Measurements from ENCODE around the gene LTBP2.

The LTBP2 gene

GRCh38 chr14:74568380-74568649 is 43.7 kb downstream of the LTBP2 start:
- Histone ChIP-seq H3K27me3 (replicated peaks; ENCODE audit: control insufficient read depth, insufficient read depth, low read length) (no peaks in the 10 kb centered on the region), H3K36me3 (ENCODE audit: control insufficient read depth, insufficient read depth, low read length, severe bottlenecking) (no peaks in the 10 kb centered on the region), H3K4me1 (ENCODE audit: control insufficient read depth, insufficient read depth, low read length) (peaks cover 78% of the 10 kb centered on the region), H3K9ac (ENCODE audit: low read length) (peak overlapping the region; percentile 53), H3K9me3 (ENCODE audit: control insufficient read depth, low read length) (no peaks in the 10 kb centered on the region), H3K4me3 (ENCODE audit: low read length) (no peak overlapping the region)
- DNase-seq (ENCODE audit: low read depth) = no peak

GRCh38 chr14:74567646-74568379 is 44.2 kb downstream of the LTBP2 start:
- H3K9me3 ChIP-seq (ENCODE audit: control insufficient read depth, low read length) = no peaks in the 10 kb centered on the region
- H3K9ac ChIP-seq (ENCODE audit: low read length) = peak overlapping the region; percentile 61
- DNase-seq (ENCODE audit: low read depth) = no peak
- H3K4me3 ChIP-seq (ENCODE audit: low read length) = no peak overlapping the region
- H3K4me1 ChIP-seq (ENCODE audit: control insufficient read depth, insufficient read depth, low read length) = peaks cover 78% of the 10 kb centered on the region
- no peaks in the 10 kb centered on the region for H3K27me3 ChIP-seq (replicated peaks; ENCODE audit: control insufficient read depth, insufficient read depth, low read length)
- H3K36me3 ChIP-seq (ENCODE audit: control insufficient read depth, insufficient read depth, low read length, severe bottlenecking) = no peaks in the 10 kb centered on the region

- H3K4me1 ChIP-seq (ENCODE audit: control insufficient read depth, insufficient read depth, low read length) = peaks cover 78% of the 10 kb centered on the region
Observed at GRCh38 chr14:74567219-74567618, 44.8 kb downstream of the LTBP2 start.

GRCh38 chr14:74566174-74567141 is 45.6 kb downstream of the LTBP2 start:
- no peak overlapping the region for H3K4me3 ChIP-seq (ENCODE audit: low read length)
- no peaks in the 10 kb centered on the region for H3K36me3 ChIP-seq (ENCODE audit: control insufficient read depth, insufficient read depth, low read length, severe bottlenecking)
- no peaks in the 10 kb centered on the region for H3K27me3 ChIP-seq (replicated peaks; ENCODE audit: control insufficient read depth, insufficient read depth, low read length)
- DNase-seq (ENCODE audit: low read depth) = peak; percentile 22
- H3K9me3 ChIP-seq (ENCODE audit: control insufficient read depth, low read length) = no peaks in the 10 kb centered on the region
- peak overlapping the region; percentile 61 for H3K9ac ChIP-seq (ENCODE audit: low read length)
- peaks cover 73% of the 10 kb centered on the region for H3K4me1 ChIP-seq (ENCODE audit: control insufficient read depth, insufficient read depth, low read length)

More at GRCh38 chr14:74567219-74567618, 44.8 kb downstream of the LTBP2 start:
- no peak for DNase-seq (ENCODE audit: low read depth)
- H3K9ac ChIP-seq (ENCODE audit: low read length) = peak overlapping the region; percentile 61
- no peak overlapping the region for H3K4me3 ChIP-seq (ENCODE audit: low read length)
- no peaks in the 10 kb centered on the region for H3K27me3 ChIP-seq (replicated peaks; ENCODE audit: control insufficient read depth, insufficient read depth, low read length)
- H3K36me3 ChIP-seq (ENCODE audit: control insufficient read depth, insufficient read depth, low read length, severe bottlenecking) = no peaks in the 10 kb centered on the region
- no peaks in the 10 kb centered on the region for H3K9me3 ChIP-seq (ENCODE audit: control insufficient read depth, low read length)

- H3K9me3 ChIP-seq (ENCODE audit: control insufficient read depth, low read length) = no peaks in the 10 kb centered on the region
- DNase-seq (ENCODE audit: low read depth) = no peak
- no peaks in the 10 kb centered on the region for H3K27me3 ChIP-seq (replicated peaks; ENCODE audit: control insufficient read depth, insufficient read depth, low read length)
- no peaks in the 10 kb centered on the region for H3K36me3 ChIP-seq (ENCODE audit: control insufficient read depth, insufficient read depth, low read length, severe bottlenecking)
- H3K4me1 ChIP-seq (ENCODE audit: control insufficient read depth, insufficient read depth, low read length) = peaks cover 62% of the 10 kb centered on the region
- H3K9ac ChIP-seq (ENCODE audit: low read length) = peak overlapping the region; percentile 54
- H3K4me3 ChIP-seq (ENCODE audit: low read length) = peak overlapping the region; percentile 45
Observed at GRCh38 chr14:74563586-74564159, 48.4 kb downstream of the LTBP2 start.

GRCh38 chr14:74563233-74563585 is 48.8 kb downstream of the LTBP2 start:
- Histone ChIP-seq H3K36me3 (ENCODE audit: control insufficient read depth, insufficient read depth, low read length, severe bottlenecking) (no peaks in the 10 kb centered on the region), H3K4me3 (ENCODE audit: low read length) (peak overlapping the region; percentile 45), H3K27me3 (replicated peaks; ENCODE audit: control insufficient read depth, insufficient read depth, low read length) (no peaks in the 10 kb centered on the region), H3K9me3 (ENCODE audit: control insufficient read depth, low read length) (no peaks in the 10 kb centered on the region), H3K9ac (ENCODE audit: low read length) (peak overlapping the region; percentile 54), H3K4me1 (ENCODE audit: control insufficient read depth, insufficient read depth, low read length) (peaks cover 59% of the 10 kb centered on the region)
- peak; percentile 78 for DNase-seq (ENCODE audit: low read depth)

GRCh38 chr14:74562515-74563232 is 49.4 kb downstream of the LTBP2 start:
- Histone ChIP-seq H3K4me1 (ENCODE audit: control insufficient read depth, insufficient read depth, low read length) (peaks cover 54% of the 10 kb centered on the region), H3K27me3 (replicated peaks; ENCODE audit: control insufficient read depth, insufficient read depth, low read length) (no peaks in the 10 kb centered on the region), H3K9ac (ENCODE audit: low read length) (no peak overlapping the region), H3K36me3 (ENCODE audit: control insufficient read depth, insufficient read depth, low read length, severe bottlenecking) (no peaks in the 10 kb centered on the region), H3K4me3 (ENCODE audit: low read length) (peak overlapping the region; percentile 45), H3K9me3 (ENCODE audit: control insufficient read depth, low read length) (no peaks in the 10 kb centered on the region)
- peak; percentile 17 for DNase-seq (ENCODE audit: low read depth)

- H3K4me3 ChIP-seq (ENCODE audit: low read length) = no peak overlapping the region
- no peaks in the 10 kb centered on the region for H3K9me3 ChIP-seq (ENCODE audit: control insufficient read depth, low read length)
Observed at GRCh38 chr14:74558655-74559054, 53.4 kb downstream of the LTBP2 start.

GRCh38 chr14:74557691-74558090 is 54.3 kb downstream of the LTBP2 start:
- DNase-seq (ENCODE audit: low read depth) = no peak
- no peaks in the 10 kb centered on the region for H3K9me3 ChIP-seq (ENCODE audit: control insufficient read depth, low read length)
- H3K36me3 ChIP-seq (ENCODE audit: control insufficient read depth, insufficient read depth, low read length, severe bottlenecking) = peaks cover 4% of the 10 kb centered on the region
- no peak overlapping the region for H3K9ac ChIP-seq (ENCODE audit: low read length)
- no peaks in the 10 kb centered on the region for H3K27me3 ChIP-seq (replicated peaks; ENCODE audit: control insufficient read depth, insufficient read depth, low read length)
- H3K4me3 ChIP-seq (ENCODE audit: low read length) = no peak overlapping the region
- peaks cover 32% of the 10 kb centered on the region for H3K4me1 ChIP-seq (ENCODE audit: control insufficient read depth, insufficient read depth, low read length)

More at GRCh38 chr14:74558655-74559054, 53.4 kb downstream of the LTBP2 start:
- Histone ChIP-seq H3K4me1 (ENCODE audit: control insufficient read depth, insufficient read depth, low read length) (peaks cover 32% of the 10 kb centered on the region), H3K36me3 (ENCODE audit: control insufficient read depth, insufficient read depth, low read length, severe bottlenecking) (peaks cover under 1% of the 10 kb centered on the region), H3K9ac (ENCODE audit: low read length) (no peak overlapping the region), H3K27me3 (replicated peaks; ENCODE audit: control insufficient read depth, insufficient read depth, low read length) (no peaks in the 10 kb centered on the region)
- peak; percentile 56 for DNase-seq (ENCODE audit: low read depth)

GRCh38 chr14:74555476-74556050 is 56.5 kb downstream of the LTBP2 start:
- no peak overlapping the region for H3K4me3 ChIP-seq (ENCODE audit: low read length)
- no peak overlapping the region for H3K9ac ChIP-seq (ENCODE audit: low read length)
- no peak for DNase-seq (ENCODE audit: low read depth)
- H3K27me3 ChIP-seq (replicated peaks; ENCODE audit: control insufficient read depth, insufficient read depth, low read length) = no peaks in the 10 kb centered on the region
- peaks cover 40% of the 10 kb centered on the region for H3K4me1 ChIP-seq (ENCODE audit: control insufficient read depth, insufficient read depth, low read length)
- no peaks in the 10 kb centered on the region for H3K9me3 ChIP-seq (ENCODE audit: control insufficient read depth, low read length)
- peaks cover 7% of the 10 kb centered on the region for H3K36me3 ChIP-seq (ENCODE audit: control insufficient read depth, insufficient read depth, low read length, severe bottlenecking)
